ENCODE data around the gene KCNK4. TPM values are rescaled to one million over a fixed set of nuclear protein-coding genes. Genes with fewer than 3 reads are reported as not detected.

Gene KCNK4
- total RNA-seq, 2 donors from 2014 or later, result not detected

DNA sequence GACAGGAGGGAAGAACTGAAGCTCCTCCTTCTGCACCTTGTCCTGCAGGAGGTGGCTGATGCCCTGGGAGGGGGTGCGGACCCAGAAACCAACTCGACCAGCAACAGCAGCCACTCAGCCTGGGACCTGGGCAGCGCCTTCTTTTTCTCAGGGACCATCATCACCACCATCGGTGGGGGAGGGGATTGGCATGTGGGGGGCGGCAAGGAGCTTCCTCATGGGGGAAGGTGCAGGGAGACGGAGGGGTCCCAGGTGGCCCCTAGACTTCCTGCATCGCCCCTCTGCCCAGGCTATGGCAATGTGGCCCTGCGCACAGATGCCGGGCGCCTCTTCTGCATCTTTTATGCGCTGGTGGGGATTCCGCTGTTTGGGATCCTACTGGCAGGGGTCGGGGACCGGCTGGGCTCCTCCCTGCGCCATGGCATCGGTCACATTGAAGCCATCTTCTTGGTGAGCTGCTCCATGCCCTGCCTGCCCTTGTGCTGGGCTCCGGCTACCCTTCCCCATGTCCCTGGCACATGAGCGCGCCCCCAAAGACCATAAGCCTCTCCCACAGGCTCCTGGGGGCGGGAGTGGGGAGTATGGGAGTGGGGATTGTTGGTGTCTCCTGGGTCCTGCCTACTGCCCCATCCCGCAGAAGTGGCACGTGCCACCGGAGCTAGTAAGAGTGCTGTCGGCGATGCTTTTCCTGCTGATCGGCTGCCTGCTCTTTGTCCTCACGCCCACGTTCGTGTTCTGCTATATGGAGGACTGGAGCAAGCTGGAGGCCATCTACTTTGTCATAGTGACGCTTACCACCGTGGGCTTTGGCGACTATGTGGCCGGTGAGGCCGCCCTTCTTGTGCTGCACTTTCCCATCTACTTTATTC is 6.0 kb downstream of the KCNK4 start:
- Histone ChIP-seq H3K27ac (no peak overlapping the region), H3K4me3 (no peak overlapping the region), H3K4me1 (peaks cover 26% of the 10 kb centered on the region), H3K36me3 (replicated peaks in 1 of 2; ENCODE audit: insufficient read depth in 1 of 2, low read depth in 2 of 2) (no peaks in the 10 kb centered on the region), H3K9me3 (no peaks in the 10 kb centered on the region), H3K27me3 (peaks cover 0 to 36% of the 10 kb centered on the region in 2 donors)
- DNase-seq, result no peak
- no peak for ATAC-seq
- intact Hi-C loops (cut with DNase I), result loop anchor here (5.0 kb wide), 1 partner anchor 90 kb away; the partner anchor contains the start of gene FERMT3
- no peak for TF ChIP-seq POLR2A (IDR thresholded peaks at IDR 0.05)
- WGBS, 2 donors, result 17 to 21% methylated on average over 15 to 34 of the region's 34 CpGs

DNA sequence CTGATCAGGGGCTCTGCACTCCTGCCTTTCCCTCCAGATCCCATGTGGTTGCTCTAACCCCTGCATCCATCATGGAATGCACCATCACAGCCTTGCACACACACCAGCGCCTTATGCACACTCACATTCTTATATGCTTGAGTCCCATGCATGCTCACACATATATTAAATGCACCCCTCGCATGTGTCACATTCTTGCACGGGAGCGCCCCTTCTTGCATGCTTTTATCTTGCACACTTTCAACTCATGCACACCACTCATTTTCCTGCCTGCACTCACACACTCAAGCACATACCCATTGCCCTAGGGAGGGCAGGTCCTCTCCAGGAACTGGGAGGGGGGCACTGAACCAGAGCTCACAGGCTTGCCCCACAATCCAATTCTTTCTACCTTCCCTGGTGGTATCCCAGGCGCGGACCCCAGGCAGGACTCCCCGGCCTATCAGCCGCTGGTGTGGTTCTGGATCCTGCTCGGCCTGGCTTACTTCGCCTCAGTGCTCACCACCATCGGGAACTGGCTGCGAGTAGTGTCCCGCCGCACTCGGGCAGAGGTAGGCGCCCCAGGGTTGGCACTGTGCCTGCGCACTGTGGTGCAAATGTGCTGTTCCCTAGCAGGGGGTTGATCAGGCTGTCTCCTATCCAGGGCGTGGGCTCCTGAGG is 6.7 kb downstream of the KCNK4 start:
- Histone ChIP-seq H3K4me3 (no peak overlapping the region), H3K4me1 (peaks cover 21% of the 10 kb centered on the region), H3K9me3 (no peaks in the 10 kb centered on the region), H3K36me3 (replicated peaks in 1 of 2; ENCODE audit: insufficient read depth in 1 of 2, low read depth in 2 of 2) (no peaks in the 10 kb centered on the region), H3K27ac (no peak overlapping the region), H3K27me3 (peaks cover 0 to 28% of the 10 kb centered on the region in 2 donors)
- TF ChIP-seq POLR2A (IDR thresholded peaks at IDR 0.05) (no peak), CTCF (IDR thresholded peaks at IDR 0.05) (no peak)
- WGBS, 2 donors, result 32 to 43% methylated on average over 9 to 18 of the region's 18 CpGs
- no peak for ATAC-seq
- intact Hi-C loops (cut with DNase I), result loop anchor here (5.0 kb wide), 1 partner anchor 91 kb away; the partner anchor contains the start of gene FERMT3
- no peak for DNase-seq

DNA sequence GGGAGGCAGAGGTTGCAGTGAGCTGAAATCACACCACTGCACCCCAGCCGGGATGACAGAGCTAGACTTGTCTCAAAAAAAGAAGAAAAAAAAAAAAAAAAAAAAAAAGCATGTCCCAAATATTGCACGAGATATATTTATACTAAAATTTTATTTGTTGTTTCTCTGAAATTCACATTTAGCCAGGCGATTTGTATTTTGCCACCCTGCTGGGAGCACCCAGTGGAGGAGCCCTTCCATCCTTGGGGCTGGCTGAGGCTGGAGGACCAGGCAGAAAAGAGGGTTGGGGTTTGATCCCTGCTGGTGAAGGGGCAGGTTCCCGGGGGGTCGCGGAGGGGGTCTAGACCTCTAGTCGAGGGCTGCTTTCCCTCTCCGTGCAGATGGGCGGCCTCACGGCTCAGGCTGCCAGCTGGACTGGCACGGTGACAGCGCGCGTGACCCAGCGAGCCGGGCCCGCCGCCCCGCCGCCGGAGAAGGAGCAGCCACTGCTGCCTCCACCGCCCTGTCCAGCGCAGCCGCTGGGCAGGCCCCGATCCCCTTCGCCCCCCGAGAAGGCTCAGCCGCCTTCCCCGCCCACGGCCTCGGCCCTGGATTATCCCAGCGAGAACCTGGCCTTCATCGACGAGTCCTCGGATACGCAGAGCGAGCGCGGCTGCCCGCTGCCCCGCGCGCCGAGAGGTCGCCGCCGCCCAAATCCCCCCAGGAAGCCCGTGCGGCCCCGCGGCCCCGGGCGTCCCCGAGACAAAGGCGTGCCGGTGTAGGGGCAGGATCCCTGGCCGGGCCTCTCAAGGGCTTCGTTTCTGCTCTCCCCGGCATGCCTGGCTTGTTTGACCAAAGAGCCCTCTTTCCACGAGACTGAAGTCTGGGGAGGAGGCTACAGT is 8.1 kb downstream of the KCNK4 start:
- DNase-seq (peak; percentile 59 to 81 (median 70)), ATAC-seq (peak; percentile 46)
- Histone ChIP-seq H3K27me3 (peaks cover 0 to 24% of the 10 kb centered on the region in 2 donors), H3K36me3 (replicated peaks in 1 of 2; ENCODE audit: insufficient read depth in 1 of 2, low read depth in 2 of 2) (no peaks in the 10 kb centered on the region), H3K4me1 (peaks cover 27% of the 10 kb centered on the region), H3K4me3 (peak overlapping the region in 1 of 2 donors; percentile 2), H3K9me3 (no peaks in the 10 kb centered on the region), H3K27ac (no peak overlapping the region)
- 2 to 17% methylated on average over 8 to 60 of the region's 60 CpGs for WGBS, 2 donors
- intact Hi-C loops (cut with DNase I), result loop anchor here (5.0 kb wide), 1 partner anchor 92 kb away; the partner anchor contains the start of gene FERMT3
- TF ChIP-seq POLR2A (IDR thresholded peaks at IDR 0.05) (no peak), CTCF (IDR thresholded peaks at IDR 0.05) (peak in 1 of 7 experiments; percentile 2)

GRCh38 chr11:64299847-64300648 is 8.9 kb downstream of the KCNK4 start, which contains the start of gene CATSPERZ:
CATSPERZ (plus strand) TSS chr11:64300358; CDS start chr11:64300411, 53 bp downstream.
- Histone ChIP-seq H3K4me3 (peak within 1 kb of the TSS in 1 of 2 donors; percentile 2), H3K9me3 (no peaks in the 10 kb centered on the region), H3K27ac (no peak within 1 kb of the TSS), H3K27me3 (peaks cover 0 to 24% of the 10 kb centered on the region in 2 donors), H3K4me1 (peaks cover 33% of the 10 kb centered on the region), H3K36me3 (replicated peaks in 1 of 2; ENCODE audit: insufficient read depth in 1 of 2, low read depth in 2 of 2) (no peaks in the 10 kb centered on the region)
- no peak for ATAC-seq
- DNase-seq, result no peak
- WGBS, 2 donors, result 7 to 15% methylated on average over 28 to 45 of the region's 54 CpGs
- intact Hi-C loops (cut with DNase I), result loop anchor here (5.0 kb wide), 1 partner anchor 93 kb away; the partner anchor contains the start of gene FERMT3
- no peak for TF ChIP-seq POLR2A (IDR thresholded peaks at IDR 0.05)
- peak in 1 of 7 experiments; percentile 6 for TF ChIP-seq CTCF (IDR thresholded peaks at IDR 0.05)
